ENCODE measurements around the gene TOMM40. TPM values are rescaled to one million over a fixed set of nuclear protein-coding genes. Genes with fewer than 3 reads are reported as not detected.

TOMM40 gene
- total and polyA plus RNA-seq, 9 of the 15 experiments (the other 6 are each of a cell fraction or from before 2014, with no cell fraction given): 0.89 to 290 (median 160) TPM

DNA sequence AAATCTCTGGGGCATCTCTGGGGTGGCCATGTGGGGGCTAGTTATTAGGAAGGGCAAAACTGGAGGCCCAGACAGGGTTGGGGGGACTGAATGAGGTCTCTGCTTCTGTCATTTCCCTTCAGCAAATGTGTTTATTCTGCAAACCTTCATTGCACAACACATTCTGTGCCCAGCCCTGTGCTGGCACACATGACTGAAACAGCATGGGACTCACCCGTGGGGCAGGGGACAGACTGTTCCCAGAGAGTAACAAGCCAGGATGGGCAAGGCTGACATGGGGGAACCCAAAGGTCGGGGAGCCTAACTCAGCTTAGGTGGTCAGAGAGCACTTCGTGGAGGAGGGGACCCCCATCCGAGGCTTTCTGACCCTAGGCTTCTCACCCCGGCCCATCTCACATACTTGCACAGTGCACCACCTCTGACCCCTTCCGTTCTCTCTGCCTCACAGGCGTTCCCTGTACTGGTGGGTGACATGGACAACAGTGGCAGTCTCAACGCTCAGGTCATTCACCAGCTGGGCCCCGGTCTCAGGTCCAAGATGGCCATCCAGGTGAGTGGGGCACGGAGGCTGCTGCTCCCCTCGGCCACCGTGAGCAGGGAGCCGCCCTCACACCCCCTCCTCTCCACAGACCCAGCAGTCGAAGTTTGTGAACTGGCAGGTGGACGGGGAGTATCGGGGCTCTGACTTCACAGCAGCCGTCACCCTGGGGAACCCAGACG, 2.4 kb downstream of the TOMM40 start (continued):
- TF ChIP-seq, protein P1, sequence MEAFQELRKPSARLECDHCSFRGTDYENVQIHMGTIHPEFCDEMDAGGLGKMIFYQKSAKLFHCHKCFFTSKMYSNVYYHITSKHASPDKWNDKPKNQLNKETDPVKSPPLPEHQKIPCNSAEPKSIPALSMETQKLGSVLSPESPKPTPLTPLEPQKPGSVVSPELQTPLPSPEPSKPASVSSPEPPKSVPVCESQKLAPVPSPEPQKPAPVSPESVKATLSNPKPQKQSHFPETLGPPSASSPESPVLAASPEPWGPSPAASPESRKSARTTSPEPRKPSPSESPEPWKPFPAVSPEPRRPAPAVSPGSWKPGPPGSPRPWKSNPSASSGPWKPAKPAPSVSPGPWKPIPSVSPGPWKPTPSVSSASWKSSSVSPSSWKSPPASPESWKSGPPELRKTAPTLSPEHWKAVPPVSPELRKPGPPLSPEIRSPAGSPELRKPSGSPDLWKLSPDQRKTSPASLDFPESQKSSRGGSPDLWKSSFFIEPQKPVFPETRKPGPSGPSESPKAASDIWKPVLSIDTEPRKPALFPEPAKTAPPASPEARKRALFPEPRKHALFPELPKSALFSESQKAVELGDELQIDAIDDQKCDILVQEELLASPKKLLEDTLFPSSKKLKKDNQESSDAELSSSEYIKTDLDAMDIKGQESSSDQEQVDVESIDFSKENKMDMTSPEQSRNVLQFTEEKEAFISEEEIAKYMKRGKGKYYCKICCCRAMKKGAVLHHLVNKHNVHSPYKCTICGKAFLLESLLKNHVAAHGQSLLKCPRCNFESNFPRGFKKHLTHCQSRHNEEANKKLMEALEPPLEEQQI (IDR thresholded peaks at IDR 0.05): no peak
- TF ChIP-seq ZNF696 (CRISPR knock-in tag; conservative IDR thresholded peaks at IDR 0.05) (no peak), ZNF431 (CRISPR knock-in tag; IDR thresholded peaks at IDR 0.05) (no peak), NR2C1 (IDR thresholded peaks at IDR 0.05) (no peak), NR2C1 (tag; IDR thresholded peaks at IDR 0.05) (no peak), KLF16 (IDR thresholded peaks at IDR 0.05) (no peak), MTA3 (IDR thresholded peaks at IDR 0.05; ENCODE audit: borderline replicate concordance) (no peak), HNRNPK (IDR thresholded peaks at IDR 0.05; ENCODE audit: low read depth, low read length, poor library complexity, severe bottlenecking) (no peak), HCFC1 (IDR thresholded peaks at IDR 0.05; ENCODE audit: low read depth, low read length) (no peak), ZNF780A (CRISPR knock-in tag; IDR thresholded peaks at IDR 0.05) (no peak), TCF15 (CRISPR knock-in tag; IDR thresholded peaks at IDR 0.05) (no peak), SREBF2 (CRISPR knock-in tag; IDR thresholded peaks at IDR 0.05) (no peak), L3MBTL2 (IDR thresholded peaks at IDR 0.05) (no peak), ZNF184 (CRISPR knock-in tag; IDR thresholded peaks at IDR 0.05) (no peak), HNRNPL (IDR thresholded peaks at IDR 0.05; ENCODE audit: low read depth, low read length) (no peak), RBM15 (IDR thresholded peaks at IDR 0.05; ENCODE audit: insufficient read depth, low read length) (no peak), MAFG (tag; conservative IDR thresholded peaks at IDR 0.05) (no peak), ZNF133 (CRISPR knock-in tag; IDR thresholded peaks at IDR 0.05) (no peak), HDAC6 (IDR thresholded peaks at IDR 0.05; ENCODE audit: low read depth, low read length) (no peak)
- TF ChIP-seq, protein P2, sequence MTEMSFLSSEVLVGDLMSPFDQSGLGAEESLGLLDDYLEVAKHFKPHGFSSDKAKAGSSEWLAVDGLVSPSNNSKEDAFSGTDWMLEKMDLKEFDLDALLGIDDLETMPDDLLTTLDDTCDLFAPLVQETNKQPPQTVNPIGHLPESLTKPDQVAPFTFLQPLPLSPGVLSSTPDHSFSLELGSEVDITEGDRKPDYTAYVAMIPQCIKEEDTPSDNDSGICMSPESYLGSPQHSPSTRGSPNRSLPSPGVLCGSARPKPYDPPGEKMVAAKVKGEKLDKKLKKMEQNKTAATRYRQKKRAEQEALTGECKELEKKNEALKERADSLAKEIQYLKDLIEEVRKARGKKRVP (CRISPR knock-in tag; IDR thresholded peaks at IDR 0.05): no peak
- TF ChIP-seq, protein P3, sequence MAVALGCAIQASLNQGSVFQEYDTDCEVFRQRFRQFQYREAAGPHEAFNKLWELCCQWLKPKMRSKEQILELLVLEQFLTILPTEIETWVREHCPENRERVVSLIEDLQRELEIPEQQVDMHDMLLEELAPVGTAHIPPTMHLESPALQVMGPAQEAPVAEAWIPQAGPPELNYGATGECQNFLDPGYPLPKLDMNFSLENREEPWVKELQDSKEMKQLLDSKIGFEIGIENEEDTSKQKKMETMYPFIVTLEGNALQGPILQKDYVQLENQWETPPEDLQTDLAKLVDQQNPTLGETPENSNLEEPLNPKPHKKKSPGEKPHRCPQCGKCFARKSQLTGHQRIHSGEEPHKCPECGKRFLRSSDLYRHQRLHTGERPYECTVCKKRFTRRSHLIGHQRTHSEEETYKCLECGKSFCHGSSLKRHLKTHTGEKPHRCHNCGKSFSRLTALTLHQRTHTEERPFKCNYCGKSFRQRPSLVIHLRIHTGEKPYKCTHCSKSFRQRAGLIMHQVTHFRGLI (CRISPR knock-in tag; IDR thresholded peaks at IDR 0.05): no peak
- TF ChIP-seq, protein P4, sequence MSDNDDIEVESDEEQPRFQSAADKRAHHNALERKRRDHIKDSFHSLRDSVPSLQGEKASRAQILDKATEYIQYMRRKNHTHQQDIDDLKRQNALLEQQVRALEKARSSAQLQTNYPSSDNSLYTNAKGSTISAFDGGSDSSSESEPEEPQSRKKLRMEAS (CRISPR knock-in tag; IDR thresholded peaks at IDR 0.05): 0 out of 2 replicates have a peak, but pooled peaks have one; percentile 31

All from K562 (cell line).